NCI-H2171 treated with DMSO at 0.1 percent for 48 hours (cell line): Measurements from ENCODE around the gene WIPF3.
A peak's percentile ranks its signal among the peaks of the same experiment; 100 is the strongest.
"Not testable (repeated sequence)": the region's sequence is repeated elsewhere in the genome, so short reads cannot be mapped to it uniquely, and the experiment has no call there.

Source experiments
- DNase-seq: peaks from one replicate; lab custom pipeline; 2025; lab: John Stamatoyannopoulos, UW

The WIPF3 gene

GRCh38 chr7:29955075-29955792 lies 148.9 kb downstream of the WIPF3 start:
- no peak for DNase-seq

- DNase-seq = no peak
These were observed 149.6 kb downstream of the WIPF3 start for GRCh38 chr7:29955799-29956486.

GRCh38 chr7:29956487-29956836 lies 150.2 kb downstream of the WIPF3 start:
- DNase-seq = no peak

GRCh38 chr7:29957521-29958310 lies 151.4 kb downstream of the WIPF3 start:
- peak; percentile 93 for DNase-seq

DNA sequence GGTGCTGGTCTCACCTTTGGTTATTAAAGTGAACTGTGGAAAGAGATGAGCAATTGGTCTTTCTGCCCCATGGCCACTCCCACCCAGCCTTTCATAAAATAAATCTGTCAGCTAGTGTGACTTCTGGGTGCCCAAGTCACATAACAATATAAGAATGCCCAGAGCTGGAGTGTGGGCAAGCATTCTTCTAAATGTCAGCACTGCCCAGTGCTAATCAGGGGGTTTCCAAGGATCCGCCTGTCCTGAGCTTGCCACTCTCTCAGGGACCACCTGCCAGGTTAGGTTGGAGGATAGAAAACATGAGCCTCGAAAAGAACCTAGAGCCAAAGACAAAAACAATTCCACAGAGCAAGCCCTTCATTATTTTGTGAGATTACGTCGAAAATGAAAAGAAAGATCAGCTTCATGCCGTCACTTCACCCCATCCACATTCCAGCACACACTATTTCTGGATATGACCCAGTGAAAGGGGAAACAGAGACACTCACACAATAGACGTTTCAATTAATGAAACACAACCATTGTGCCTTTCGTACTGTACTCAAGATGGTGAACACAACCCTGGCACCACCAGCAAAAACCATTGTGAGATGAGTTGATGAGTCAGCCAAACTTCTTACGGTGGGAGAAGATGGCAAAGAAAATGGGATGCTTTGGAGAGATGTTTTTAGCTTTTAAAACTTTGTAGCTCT lies 152.5 kb downstream of the WIPF3 start:
- DNase-seq = no peak

DNA sequence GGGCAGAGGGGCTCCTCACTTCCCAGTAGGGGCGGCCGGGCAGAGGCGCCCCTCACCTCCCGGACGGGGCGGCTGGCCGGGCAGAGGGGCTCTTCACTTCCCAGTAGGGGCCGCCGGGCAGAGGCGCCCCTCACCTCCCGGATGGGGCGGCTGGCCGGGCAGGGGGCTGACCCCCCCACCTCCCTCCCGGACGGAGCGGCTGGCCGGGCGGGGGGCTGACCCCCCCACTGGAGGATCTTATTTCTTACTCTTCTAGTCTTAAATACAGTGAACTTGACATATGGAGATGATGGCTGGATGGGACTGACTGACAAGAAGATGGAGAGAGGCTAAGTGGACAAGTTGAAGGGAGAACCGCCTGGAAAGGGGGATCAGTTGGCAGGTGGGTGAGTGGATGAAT lies 155.3 kb downstream of the WIPF3 start:
- not testable (repeated sequence) for DNase-seq

- no peak for DNase-seq
These were observed 155.7 kb downstream of the WIPF3 start for GRCh38 chr7:29962035-29962434.

- no peak for DNase-seq
These were observed 158.7 kb downstream of the WIPF3 start for GRCh38 chr7:29965030-29965429.
